H1 (cell line): ENCODE results near the gene DENND2A. TPM values are rescaled to one million over a fixed set of nuclear protein-coding genes. Genes with fewer than 3 reads are reported as not detected.

Experiments
- ASH2L ChIP-seq: fragments of 200-600, 300-600 bp; sonication (generic); IDR thresholded peaks from one replicate; pipeline ENCODE4 v1.7.1; 2017; ENCODE audit warnings: low read length
- CREB1 ChIP-seq: IDR thresholded peaks from 2 replicates; pipeline ENCODE4 v1.6.1; 2012; ENCODE audit warnings: inconsistent platforms
- EZH2 ChIP-seq: fragments of 200-600 bp; sonication (generic); IDR thresholded peaks from 2 replicates; pipeline ENCODE4 v1.7.1; 2012; ENCODE audit warnings: low read depth, mild to moderate bottlenecking, moderate library complexity, low read length, inconsistent platforms; ENCODE audit not compliant: severe bottlenecking
- KDM4A ChIP-seq: IDR thresholded peaks from one replicate; pipeline ENCODE4 v1.7.1; 2012; ENCODE audit warnings: low read depth, mild to moderate bottlenecking, moderate library complexity, low read length, inconsistent platforms; ENCODE audit not compliant: severe bottlenecking
- NANOG ChIP-seq: IDR thresholded peaks from 2 replicates; pipeline ENCODE4 v1.6.1; 2011; ENCODE audit warnings: low read length, low read depth, mild to moderate bottlenecking, inconsistent platforms; ENCODE audit not compliant: insufficient read depth, poor library complexity, severe bottlenecking
- RNF2 ChIP-seq: fragments of 200-900, 300-1000 bp; sonication (generic); IDR thresholded peaks from 2 replicates; pipeline ENCODE4 v1.7.1; 2016; ENCODE audit warnings: borderline replicate concordance, low read depth, mild to moderate bottlenecking, antibody characterized with exemption, low read length; ENCODE audit not compliant: poor library complexity, severe bottlenecking; ENCODE audit errors: missing control alignments
- SIN3A ChIP-seq, 2 experiments: IDR thresholded peaks in 1 of 2; conservative IDR thresholded peaks in 1 of 2; 2 replicates each; pipeline ENCODE4 v1.6.1; 2011 to 2012; ENCODE audit warnings: low read length in 2 of 2, improper control_type of control experiment in 1 of 2, low read depth in 1 of 2, mild to moderate bottlenecking in 1 of 2
- SRF ChIP-seq: IDR thresholded peaks from 2 replicates; pipeline ENCODE4 v1.6.1; 2011; ENCODE audit warnings: mild to moderate bottlenecking, low read depth, low read length, moderate library complexity
- SUZ12 ChIP-seq: fragments of 200-600 bp; sonication (generic); IDR thresholded peaks from 2 replicates; pipeline ENCODE4 v1.6.1; 2012; ENCODE audit warnings: mild to moderate bottlenecking, inconsistent platforms, low read length, moderate library complexity, mixed read lengths
- TAF1 ChIP-seq: IDR thresholded peaks from 2 replicates; pipeline ENCODE4 v1.6.1; 2011; ENCODE audit warnings: mild to moderate bottlenecking, low read depth, low read length
- TAF7 ChIP-seq: optimal IDR thresholded peaks from 2 replicates; pipeline ENCODE3; 2011; ENCODE audit warnings: low read depth, mild to moderate bottlenecking, inconsistent platforms, low read length, moderate library complexity, borderline replicate concordance
- polyA plus RNA-seq, 7 experiments: library from polyadenylated mRNA; depleted of rRNA in 3 of 7; stranded (reverse) in 5 of 7; unstranded in 2 of 7; fragments of >200 nt in 5 of 7; fragments of 200-250 nt in 2 of 7; gene quantifications; 1 replicate in 5 of 7; 2 replicates in 1 of 7; 4 replicates in 1 of 7; pipeline versions ENCODE4 v1.2.1 to v1.2.3, GENCODE V29; 2011 to 2013; ENCODE audit warnings: missing spikeins in 2 of 7, mixed read lengths in 2 of 7
- total RNA-seq: library from RNA; stranded (reverse); fragmentation: NEBNext Ultra II Directional; extraction: Animal tissue kit (Norgen Biotek cat#: 25700); gene quantifications from 2 replicates; pipeline ENCODE4 v1.2.1, GENCODE V29; 2021
- TF ChIP-seq, protein P1 (sequence below): IDR thresholded peaks from 2 replicates; pipeline ENCODE4 v1.6.1; 2012; ENCODE audit warnings: inconsistent platforms

Gene DENND2A
- total and polyA plus RNA-seq, 2 of the 8 experiments (the other 6 are each of a cell fraction or from before 2014, with no cell fraction given): 5.0 to 13.0 TPM

DNA sequence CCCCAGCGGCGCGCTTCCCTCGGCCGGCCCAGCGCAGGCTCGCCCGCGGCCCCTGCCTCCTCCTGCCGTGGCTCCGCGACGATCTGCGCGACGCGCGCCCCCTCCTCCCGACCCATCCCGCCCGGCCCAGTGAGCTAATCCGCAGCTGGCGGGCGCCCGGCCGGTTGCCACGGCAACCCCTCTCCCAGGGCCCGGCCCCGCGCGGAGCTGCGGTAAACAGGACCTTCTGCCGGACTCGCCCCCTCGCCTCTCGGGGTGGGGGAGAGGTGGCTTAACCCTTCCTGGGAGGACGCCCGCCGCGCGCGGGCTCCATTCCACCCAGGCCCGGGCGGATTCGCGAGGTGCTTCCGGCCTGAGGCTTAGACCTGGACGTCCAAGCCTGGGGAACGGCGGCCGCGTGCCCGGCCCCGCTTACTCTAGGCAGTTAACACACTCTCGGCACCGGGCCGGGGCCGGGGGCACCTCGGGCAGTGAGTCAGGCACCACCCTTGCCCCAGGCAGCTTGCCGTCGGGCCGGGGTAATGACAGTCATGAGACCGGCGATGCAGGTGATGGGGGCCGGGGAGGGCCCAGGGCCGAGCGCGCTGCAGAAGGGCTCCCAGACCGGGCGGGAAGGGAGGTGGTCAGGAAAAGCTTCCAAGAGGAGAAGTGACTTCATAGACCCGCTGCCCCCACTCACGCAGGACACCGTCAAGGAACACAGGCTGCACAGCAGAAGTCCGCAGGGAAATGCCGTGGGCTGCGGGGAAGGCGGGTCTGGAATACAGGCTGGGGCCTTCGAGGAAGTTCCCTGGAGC lies at the start of gene DENND2A (continued):
- TF ChIP-seq SIN3A (conservative IDR thresholded peaks at IDR 0.05 in 1 of 2, IDR thresholded peaks at IDR 0.05 in 1 of 2; ENCODE audit: low read depth in 1 of 2, low read length in 2 of 2): peak in 1 of 2 experiments; percentile 86; a peak in 2 of 4 replicates
- TF ChIP-seq SRF: no peak
- no peak for TF ChIP-seq RNF2
- peak; percentile 41 for TF ChIP-seq NANOG
- TF ChIP-seq EZH2: peak; percentile 26
- peak; percentile 29 for TF ChIP-seq ASH2L
- TF ChIP-seq, protein P1, sequence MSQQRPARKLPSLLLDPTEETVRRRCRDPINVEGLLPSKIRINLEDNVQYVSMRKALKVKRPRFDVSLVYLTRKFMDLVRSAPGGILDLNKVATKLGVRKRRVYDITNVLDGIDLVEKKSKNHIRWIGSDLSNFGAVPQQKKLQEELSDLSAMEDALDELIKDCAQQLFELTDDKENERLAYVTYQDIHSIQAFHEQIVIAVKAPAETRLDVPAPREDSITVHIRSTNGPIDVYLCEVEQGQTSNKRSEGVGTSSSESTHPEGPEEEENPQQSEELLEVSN: peak; percentile 87
- TF ChIP-seq TAF7: no peak
- peak; percentile 50; the same call in 1 of the 2 replicates for TF ChIP-seq SUZ12
- peak; percentile 38; the same call in 1 of the 2 replicates for TF ChIP-seq CREB1
- TF ChIP-seq KDM4A: peak; percentile 23
- peak; percentile 39; the same call in 1 of the 2 replicates for TF ChIP-seq TAF1
